ENCODE results near the gene GNAQ.

Gene GNAQ

GRCh38 chr9:78003730-78004129 is 27.9 kb downstream of the GNAQ start:
- no peak overlapping the region for H2BK12ac ChIP-seq (ENCODE audit: low read length)
- H3K4me3 ChIP-seq (ENCODE audit: low read depth, low read length): no peak overlapping the region
- WGBS (ENCODE audit: extremely low coverage, insufficient coverage, insufficient read length): no CpG with 5 or more reads among the region's 4 CpGs
- no peak overlapping the region for H3K4me2 ChIP-seq (ENCODE audit: low read length)
- H4K12ac ChIP-seq (ENCODE audit: low read depth, low read length): no peak overlapping the region
- peaks cover 1% of the 10 kb centered on the region for H3K79me2 ChIP-seq (ENCODE audit: control insufficient read depth, insufficient read depth, low read length, poor library complexity)
- no peaks in the 10 kb centered on the region for H3K9me3 ChIP-seq (ENCODE audit: insufficient read depth, low read depth, low read length)
- H2BK5ac ChIP-seq (ENCODE audit: low read depth, low read length, poor library complexity): no peak overlapping the region
- no peak overlapping the region for H4K91ac ChIP-seq (ENCODE audit: low read depth, low read length)
- H2BK120ac ChIP-seq (ENCODE audit: insufficient read depth, low read length, poor library complexity): no peak overlapping the region
- H3K4me1 ChIP-seq (ENCODE audit: control insufficient read depth in 1 of 2, insufficient read depth in 2 of 2, low read length in 2 of 2): peaks cover 0 to 3% of the 10 kb centered on the region in 2 experiments
- H3K4ac ChIP-seq (ENCODE audit: low read depth, low read length): peak overlapping the region; percentile 64
- H3K79me1 ChIP-seq (ENCODE audit: low read length): no peaks in the 10 kb centered on the region
- no peak overlapping the region for H2AFZ ChIP-seq (ENCODE audit: insufficient read depth, low read length, poor library complexity)
- no peak overlapping the region for H3K14ac ChIP-seq (ENCODE audit: low read length)
- H2AK5ac ChIP-seq (ENCODE audit: low read length): no peak overlapping the region
- no peak for DNase-seq
- no peaks in the 10 kb centered on the region for H3K27me3 ChIP-seq (ENCODE audit: insufficient read depth, low read length)
- no peak overlapping the region for H3K23ac ChIP-seq (ENCODE audit: low read length)
- no peak overlapping the region for H3K27ac ChIP-seq (ENCODE audit: low read depth, low read length)
- no peak overlapping the region for H3K9ac ChIP-seq (ENCODE audit: low read length)
- H4K8ac ChIP-seq (ENCODE audit: low read depth, low read length): no peak overlapping the region
- no peaks in the 10 kb centered on the region for H3K36me3 ChIP-seq (ENCODE audit: control insufficient read depth in 1 of 2, insufficient read depth in 2 of 2, low read length in 2 of 2)
- H3K18ac ChIP-seq (ENCODE audit: low read length): no peak overlapping the region

DNA sequence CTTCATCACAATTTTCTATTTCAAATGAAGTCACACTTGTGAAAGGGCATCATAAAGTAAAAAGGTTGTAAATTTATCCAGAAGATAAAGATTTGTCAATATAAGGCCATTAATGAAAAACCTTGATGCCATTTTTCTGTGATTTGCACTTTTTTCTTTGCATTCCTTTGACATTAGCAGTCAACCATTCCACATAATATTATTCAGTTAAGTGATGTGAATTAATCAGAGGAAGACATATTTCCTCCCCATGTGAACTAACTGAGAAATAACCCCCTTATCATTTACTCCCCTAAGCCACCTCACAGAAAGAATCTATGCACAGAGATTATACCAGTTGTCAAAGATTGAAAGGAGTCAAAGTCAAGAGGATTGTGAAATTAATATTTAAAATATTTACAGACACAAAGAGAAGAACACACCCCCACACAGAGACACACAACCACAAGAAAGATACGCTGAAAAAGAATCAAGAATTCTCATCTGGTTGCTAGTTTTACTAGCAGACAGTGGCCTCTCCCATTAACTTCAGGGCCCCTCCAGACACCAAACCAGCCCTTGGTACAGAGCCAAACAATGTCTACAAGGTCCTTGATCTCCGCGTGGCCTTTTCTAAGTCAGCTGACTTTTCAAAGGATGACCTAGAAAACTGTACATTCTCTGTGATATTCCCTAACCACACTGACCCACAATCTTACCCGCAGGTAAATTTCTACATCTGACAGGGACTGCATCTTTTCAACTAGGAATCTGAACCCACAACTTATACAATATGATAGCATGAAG is 29.5 kb downstream of the GNAQ start:
- peaks cover 1% of the 10 kb centered on the region for H3K79me2 ChIP-seq (ENCODE audit: control insufficient read depth, insufficient read depth, low read length, poor library complexity)
- H3K4me3 ChIP-seq (ENCODE audit: low read depth, low read length): no peak overlapping the region
- H2BK120ac ChIP-seq (ENCODE audit: insufficient read depth, low read length, poor library complexity): no peak overlapping the region
- no peak overlapping the region for H2BK12ac ChIP-seq (ENCODE audit: low read length)
- no peak overlapping the region for H3K18ac ChIP-seq (ENCODE audit: low read length)
- H2BK5ac ChIP-seq (ENCODE audit: low read depth, low read length, poor library complexity): no peak overlapping the region
- H2AFZ ChIP-seq (ENCODE audit: insufficient read depth, low read length, poor library complexity): no peak overlapping the region
- no peak overlapping the region for H4K8ac ChIP-seq (ENCODE audit: low read depth, low read length)
- H3K23ac ChIP-seq (ENCODE audit: low read length): no peak overlapping the region
- H4K91ac ChIP-seq (ENCODE audit: low read depth, low read length): no peak overlapping the region
- H3K9ac ChIP-seq (ENCODE audit: low read length): no peak overlapping the region
- no peaks in the 10 kb centered on the region for H3K27me3 ChIP-seq (ENCODE audit: insufficient read depth, low read length)
- no peaks in the 10 kb centered on the region for H3K36me3 ChIP-seq (ENCODE audit: control insufficient read depth in 1 of 2, insufficient read depth in 2 of 2, low read length in 2 of 2)
- H3K4me2 ChIP-seq (ENCODE audit: low read length): no peak overlapping the region
- H3K79me1 ChIP-seq (ENCODE audit: low read length): no peaks in the 10 kb centered on the region
- no peaks in the 10 kb centered on the region for H3K9me3 ChIP-seq (ENCODE audit: insufficient read depth, low read depth, low read length)
- no peak overlapping the region for H4K12ac ChIP-seq (ENCODE audit: low read depth, low read length)
- no peak overlapping the region for H2AK5ac ChIP-seq (ENCODE audit: low read length)
- H3K4ac ChIP-seq (ENCODE audit: low read depth, low read length): peak overlapping the region; percentile 10
- DNase-seq: peak in 1 of 2 donors; percentile 25
- no peak overlapping the region for H3K14ac ChIP-seq (ENCODE audit: low read length)
- peaks cover 0 to 3% of the 10 kb centered on the region in 2 experiments for H3K4me1 ChIP-seq (ENCODE audit: control insufficient read depth in 1 of 2, insufficient read depth in 2 of 2, low read length in 2 of 2)
- WGBS (ENCODE audit: extremely low coverage, insufficient coverage, insufficient read length): no CpG with 5 or more reads among the region's 4 CpGs
- H3K27ac ChIP-seq (ENCODE audit: low read depth, low read length): no peak overlapping the region

GRCh38 chr9:78000221-78000620 is 31.4 kb downstream of the GNAQ start:
- H3K4me3 ChIP-seq (ENCODE audit: low read depth, low read length): no peak overlapping the region
- no peak overlapping the region for H4K8ac ChIP-seq (ENCODE audit: low read depth, low read length)
- no peak overlapping the region for H2BK5ac ChIP-seq (ENCODE audit: low read depth, low read length, poor library complexity)
- H3K79me1 ChIP-seq (ENCODE audit: low read length): no peaks in the 10 kb centered on the region
- no peak overlapping the region for H3K4ac ChIP-seq (ENCODE audit: low read depth, low read length)
- no peak overlapping the region for H3K23ac ChIP-seq (ENCODE audit: low read length)
- H3K27ac ChIP-seq (ENCODE audit: low read depth, low read length): no peak overlapping the region
- no peak overlapping the region for H3K14ac ChIP-seq (ENCODE audit: low read length)
- no peak overlapping the region for H3K18ac ChIP-seq (ENCODE audit: low read length)
- H2BK12ac ChIP-seq (ENCODE audit: low read length): no peak overlapping the region
- H3K9me3 ChIP-seq (ENCODE audit: insufficient read depth, low read depth, low read length): no peaks in the 10 kb centered on the region
- H3K27me3 ChIP-seq (ENCODE audit: insufficient read depth, low read length): no peaks in the 10 kb centered on the region
- no peak overlapping the region for H4K12ac ChIP-seq (ENCODE audit: low read depth, low read length)
- no CpG with 5 or more reads among the region's 2 CpGs for WGBS (ENCODE audit: extremely low coverage, insufficient coverage, insufficient read length)
- H2AK5ac ChIP-seq (ENCODE audit: low read length): no peak overlapping the region
- H3K36me3 ChIP-seq (ENCODE audit: control insufficient read depth in 1 of 2, insufficient read depth in 2 of 2, low read length in 2 of 2): no peaks in the 10 kb centered on the region
- no peak for DNase-seq
- no peak overlapping the region for H2AFZ ChIP-seq (ENCODE audit: insufficient read depth, low read length, poor library complexity)
- no peak overlapping the region for H2BK120ac ChIP-seq (ENCODE audit: insufficient read depth, low read length, poor library complexity)
- H3K4me1 ChIP-seq (ENCODE audit: control insufficient read depth in 1 of 2, insufficient read depth in 2 of 2, low read length in 2 of 2): no peaks in the 10 kb centered on the region
- H4K91ac ChIP-seq (ENCODE audit: low read depth, low read length): no peak overlapping the region
- H3K4me2 ChIP-seq (ENCODE audit: low read length): no peak overlapping the region
- no peak overlapping the region for H3K9ac ChIP-seq (ENCODE audit: low read length)
- peaks cover 1% of the 10 kb centered on the region for H3K79me2 ChIP-seq (ENCODE audit: control insufficient read depth, insufficient read depth, low read length, poor library complexity)

DNA sequence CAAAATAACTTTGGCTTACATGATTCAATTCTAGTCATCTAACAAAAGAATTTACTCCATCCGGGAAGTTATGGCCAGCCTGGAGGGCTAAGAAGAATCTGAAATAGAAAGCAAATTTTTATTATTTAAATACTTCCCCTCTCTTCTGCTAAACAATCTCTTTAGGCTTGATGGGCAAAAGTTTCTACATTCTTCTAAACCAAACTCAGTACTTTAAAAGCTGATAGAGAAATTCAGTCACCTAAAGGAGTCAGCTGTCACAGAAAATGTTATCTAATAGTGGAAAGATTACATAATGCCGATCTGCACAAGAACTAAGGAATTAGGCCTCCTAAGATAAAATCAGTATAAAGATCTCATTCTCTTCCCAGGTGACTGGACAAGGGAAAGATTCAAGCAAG is 32.4 kb downstream of the GNAQ start:
- Histone ChIP-seq H3K79me2 (ENCODE audit: control insufficient read depth, insufficient read depth, low read length, poor library complexity) (peaks cover 1% of the 10 kb centered on the region), H3K23ac (ENCODE audit: low read length) (no peak overlapping the region), H2BK5ac (ENCODE audit: low read depth, low read length, poor library complexity) (no peak overlapping the region), H3K14ac (ENCODE audit: low read length) (no peak overlapping the region), H4K91ac (ENCODE audit: low read depth, low read length) (no peak overlapping the region), H3K36me3 (ENCODE audit: control insufficient read depth in 1 of 2, insufficient read depth in 2 of 2, low read length in 2 of 2) (no peaks in the 10 kb centered on the region), H3K27me3 (ENCODE audit: insufficient read depth, low read length) (no peaks in the 10 kb centered on the region), H3K9me3 (ENCODE audit: insufficient read depth, low read depth, low read length) (no peaks in the 10 kb centered on the region), H3K4ac (ENCODE audit: low read depth, low read length) (no peak overlapping the region), H3K79me1 (ENCODE audit: low read length) (no peaks in the 10 kb centered on the region), H3K18ac (ENCODE audit: low read length) (no peak overlapping the region), H3K4me2 (ENCODE audit: low read length) (no peak overlapping the region), H2BK12ac (ENCODE audit: low read length) (no peak overlapping the region), H2BK120ac (ENCODE audit: insufficient read depth, low read length, poor library complexity) (no peak overlapping the region), H3K9ac (ENCODE audit: low read length) (no peak overlapping the region), H2AFZ (ENCODE audit: insufficient read depth, low read length, poor library complexity) (no peak overlapping the region), H4K12ac (ENCODE audit: low read depth, low read length) (no peak overlapping the region), H3K4me1 (ENCODE audit: control insufficient read depth in 1 of 2, insufficient read depth in 2 of 2, low read length in 2 of 2) (no peaks in the 10 kb centered on the region), H4K8ac (ENCODE audit: low read depth, low read length) (no peak overlapping the region), H2AK5ac (ENCODE audit: low read length) (no peak overlapping the region), H3K4me3 (ENCODE audit: low read depth, low read length) (no peak overlapping the region), H3K27ac (ENCODE audit: low read depth, low read length) (no peak overlapping the region)
- WGBS (ENCODE audit: extremely low coverage, insufficient coverage, insufficient read length): no CpG with 5 or more reads among the region's 2 CpGs
- peak; percentile 11 to 77 for DNase-seq
